NOMO-1 (cell line): ENCODE results near the gene FAM174C.

Experiments used
- DNase-seq, 2 experiments: peaks; one replicate each; lab custom pipeline; 2025; ENCODE audit not compliant: unreplicated experiment in 2 of 2; lab: John Stamatoyannopoulos, UW

FAM174C gene

GRCh38 chr19:1271528-1272422, 3.6 kb upstream of the FAM174C start:
- DNase-seq, result no peak

DNA sequence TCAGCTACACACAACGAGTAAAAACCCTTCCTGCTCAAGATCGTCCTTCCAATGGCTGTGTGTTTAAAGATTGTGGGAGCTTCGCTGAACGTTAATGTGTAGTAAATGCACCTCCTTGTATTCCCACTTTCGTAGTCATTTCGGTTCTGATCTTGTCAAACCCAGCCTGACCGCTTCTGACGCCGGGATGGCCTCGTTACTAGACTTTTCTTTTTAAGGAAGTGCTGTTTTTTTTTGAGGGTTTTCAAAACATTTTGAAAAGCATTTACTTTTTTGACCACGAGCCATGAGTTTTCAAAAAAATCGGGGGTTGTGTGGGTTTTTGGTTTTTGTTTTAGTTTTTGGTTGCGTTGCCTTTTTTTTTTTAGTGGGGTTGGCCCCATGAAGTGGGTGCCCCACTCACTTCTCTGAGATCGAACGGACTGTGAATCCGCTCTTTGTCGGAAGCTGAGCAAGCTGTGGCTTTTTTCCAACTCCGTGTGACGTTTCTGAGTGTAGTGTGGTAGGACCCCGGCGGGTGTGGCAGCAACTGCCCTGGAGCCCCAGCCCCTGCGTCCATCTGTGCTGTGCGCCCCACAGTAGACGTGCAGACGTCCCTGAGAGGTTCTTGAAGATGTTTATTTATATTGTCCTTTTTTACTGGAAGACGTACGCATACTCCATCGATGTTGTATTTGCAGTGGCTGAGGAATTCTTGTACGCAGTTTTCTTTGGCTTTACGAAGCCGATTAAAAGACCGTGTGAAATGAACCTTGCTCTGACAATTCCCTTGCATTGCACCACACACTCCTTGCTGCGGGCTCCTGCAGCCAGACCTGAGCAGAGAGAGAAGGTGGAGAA, 2.7 kb upstream of the FAM174C start:
- DNase-seq, result no peak

DNA sequence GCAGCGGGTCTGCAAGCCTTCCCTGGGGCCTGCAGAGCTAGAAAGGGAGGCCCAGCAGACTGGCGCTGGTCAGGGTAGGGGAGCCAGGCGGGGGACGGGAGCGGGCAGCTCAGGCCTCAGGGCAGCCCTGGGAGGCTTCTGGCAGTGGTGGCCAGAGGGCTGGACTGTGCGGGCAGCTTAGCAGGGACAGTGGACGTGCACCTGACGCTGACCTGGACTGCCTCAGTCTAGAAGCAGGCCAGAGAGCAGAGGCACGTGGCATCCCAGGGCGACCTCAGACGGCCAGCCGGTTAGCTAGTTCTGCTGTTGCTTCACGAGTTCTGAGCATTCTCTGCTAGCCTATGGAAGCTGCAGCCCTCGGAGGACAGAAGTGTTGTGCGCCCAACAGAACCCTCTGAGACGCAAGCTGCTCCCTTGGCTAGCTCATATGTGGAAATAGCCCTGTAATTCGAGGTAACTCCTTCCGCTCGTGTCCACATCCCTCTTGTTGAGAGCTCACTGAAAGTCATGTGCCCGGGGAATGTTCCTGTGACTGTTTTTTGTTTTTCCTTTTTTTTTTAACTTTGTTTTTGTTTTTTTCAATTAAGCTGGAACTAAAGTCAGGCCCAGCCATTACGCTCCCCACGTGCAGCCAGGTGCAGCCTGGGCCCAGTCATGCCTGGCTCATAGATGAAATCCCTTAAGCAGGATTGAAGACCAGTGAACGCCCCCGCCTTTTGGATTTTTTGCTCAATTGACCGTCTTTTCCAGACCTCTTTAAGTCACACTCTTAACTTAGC, 1.9 kb upstream of the FAM174C start:
- no peak for DNase-seq

GRCh38 chr19:1274081-1274851, 1.1 kb upstream of the FAM174C start:
- DNase-seq, result no peak

DNA sequence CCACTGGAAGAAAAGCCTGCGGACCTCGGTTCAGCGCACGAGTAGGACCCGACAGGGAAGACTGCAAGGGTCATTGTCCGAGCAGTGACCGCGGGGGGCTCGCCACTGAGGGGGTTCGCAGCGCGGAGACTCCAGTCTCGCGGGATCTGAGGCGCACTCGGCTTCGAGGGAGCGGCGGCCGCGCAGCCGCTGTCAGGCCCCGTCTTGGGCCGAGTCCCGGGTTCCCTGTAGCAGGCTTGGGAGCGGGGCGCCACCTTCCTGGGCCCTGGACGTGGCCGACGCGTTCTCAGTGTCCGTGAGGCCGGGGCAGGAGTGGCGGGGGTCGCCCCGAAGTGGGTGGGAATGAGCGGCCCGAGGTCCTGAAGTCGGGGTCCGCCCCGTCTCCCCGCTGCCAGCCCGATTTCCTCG, 474 bp upstream of the FAM174C start:
- no peak for DNase-seq

DNA sequence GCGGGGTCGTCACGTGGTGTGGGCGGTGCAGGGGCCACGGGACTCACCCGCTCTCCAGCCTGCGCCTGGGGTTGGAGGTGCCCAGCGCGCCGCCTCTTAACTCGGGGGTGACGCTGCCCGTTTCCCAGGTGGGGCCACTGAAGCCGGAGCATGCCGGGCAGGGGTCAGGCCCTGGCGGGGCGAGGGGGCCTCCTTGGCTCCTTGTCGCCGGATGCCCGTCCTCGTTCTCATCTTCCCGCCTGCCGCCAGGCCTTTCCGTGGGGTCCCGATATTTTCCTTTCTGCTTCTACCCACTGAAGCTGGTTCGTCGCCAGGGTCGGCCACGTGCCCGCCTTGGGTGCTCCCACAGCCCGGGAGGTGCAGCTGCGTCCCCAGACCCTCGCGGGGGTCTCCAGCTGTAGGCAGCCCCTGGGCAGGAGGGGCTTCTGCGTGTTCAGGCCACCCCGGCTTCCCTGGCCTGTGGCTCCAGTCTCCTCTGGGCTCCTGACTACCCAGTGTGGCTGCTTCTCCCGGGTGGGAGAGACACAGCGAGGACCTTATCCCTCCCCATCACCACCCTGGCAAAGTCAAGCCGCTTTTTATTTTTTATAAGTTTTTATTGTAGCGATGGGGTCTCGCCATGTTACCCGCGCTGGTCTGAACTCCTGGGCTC, 772 bp downstream of the FAM174C start:
- no peak for DNase-seq

DNA sequence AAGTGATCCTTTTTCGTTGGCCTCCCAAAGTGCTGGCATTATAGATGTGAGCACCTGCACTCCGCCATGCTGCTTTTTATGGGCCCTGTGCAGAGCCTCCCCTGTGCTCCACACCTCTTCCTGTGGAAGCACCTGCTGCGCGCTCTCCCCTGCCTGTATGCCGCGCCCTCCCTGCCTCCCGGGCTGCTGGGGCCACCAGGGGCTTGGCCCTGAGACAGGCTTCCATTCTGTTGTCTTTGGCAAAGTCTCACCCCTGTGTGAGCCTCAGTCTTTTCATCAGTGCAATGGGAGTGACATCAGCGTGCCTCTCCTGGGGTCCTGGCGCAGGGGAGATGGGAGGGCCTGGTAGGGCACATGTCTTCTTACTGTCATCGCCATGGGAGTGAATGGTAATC, 1.3 kb downstream of the FAM174C start:
- no peak for DNase-seq

- DNase-seq, result no peak
Measured at GRCh38 chr19:1277061-1277460, 1.7 kb downstream of the FAM174C start.

DNA sequence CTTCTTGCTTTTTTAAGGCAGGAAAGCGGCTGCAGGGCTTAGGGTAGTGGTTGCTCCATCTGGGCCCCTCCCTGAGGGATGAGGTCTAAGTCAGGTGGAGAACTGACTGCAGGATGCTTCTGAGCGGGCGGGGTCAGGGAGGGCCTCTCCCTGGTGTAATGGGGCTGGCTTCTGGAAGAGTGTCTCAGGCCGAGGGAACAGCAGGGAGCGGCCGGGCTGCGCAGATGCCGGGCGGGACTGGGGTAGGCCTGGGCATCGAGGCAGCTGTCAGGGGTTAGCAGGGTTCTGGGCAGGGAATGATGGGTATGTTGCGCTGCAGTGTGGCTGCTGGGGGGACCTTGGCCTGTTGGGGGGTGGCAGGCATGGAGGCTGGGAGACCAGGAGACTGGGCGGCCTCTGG, 2.7 kb downstream of the FAM174C start:
- no peak for DNase-seq

DNA sequence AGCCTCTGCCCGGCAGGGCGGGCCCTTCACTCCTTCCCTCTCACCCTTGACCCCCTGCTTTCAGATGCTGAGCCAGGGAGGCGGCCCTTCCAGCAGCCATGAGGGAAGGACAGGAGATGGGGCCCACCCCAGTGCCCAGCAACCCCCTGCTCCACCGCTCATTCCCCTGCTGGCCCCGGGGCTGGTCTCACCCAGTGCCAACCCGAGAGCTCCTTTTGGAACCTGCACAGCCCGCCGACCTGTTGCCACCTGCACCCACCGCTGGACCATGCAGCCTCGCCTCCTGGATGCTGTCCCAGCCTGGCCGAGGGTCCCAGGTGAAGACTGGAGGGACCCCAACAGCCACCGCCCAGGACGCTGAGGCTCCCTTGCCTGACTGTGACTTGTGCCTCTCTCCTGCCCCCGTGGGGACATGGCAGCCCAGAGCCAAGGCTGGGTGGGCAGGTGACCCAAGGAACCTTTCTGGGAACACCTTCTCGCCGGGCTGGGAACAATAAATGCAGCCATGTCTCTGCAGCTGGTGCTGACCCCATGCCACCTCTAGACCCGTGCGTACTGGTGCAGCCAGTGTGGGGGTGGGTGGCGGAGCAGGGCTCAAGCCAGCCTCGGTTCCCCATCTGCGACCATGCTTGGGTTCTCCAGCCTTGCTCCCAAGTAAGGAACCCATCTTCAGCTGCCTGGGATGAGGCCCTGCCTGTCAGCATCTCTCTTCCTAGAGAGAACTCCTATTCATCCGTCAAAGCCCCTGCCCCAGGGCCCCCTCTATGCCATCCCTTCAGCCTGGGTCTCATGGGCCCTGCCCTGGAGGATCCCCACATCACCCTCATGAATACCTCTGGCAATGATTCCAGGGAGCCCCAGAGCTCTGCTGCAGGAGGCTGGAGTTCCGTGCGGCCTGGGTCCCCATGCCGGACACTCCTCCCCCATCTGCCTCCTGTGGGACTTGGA, 3.7 kb downstream of the FAM174C start:
- no peak for DNase-seq

GRCh38 chr19:1279782-1280341, 4.5 kb downstream of the FAM174C start:
- DNase-seq, result peak; percentile 69 to 70

DNA sequence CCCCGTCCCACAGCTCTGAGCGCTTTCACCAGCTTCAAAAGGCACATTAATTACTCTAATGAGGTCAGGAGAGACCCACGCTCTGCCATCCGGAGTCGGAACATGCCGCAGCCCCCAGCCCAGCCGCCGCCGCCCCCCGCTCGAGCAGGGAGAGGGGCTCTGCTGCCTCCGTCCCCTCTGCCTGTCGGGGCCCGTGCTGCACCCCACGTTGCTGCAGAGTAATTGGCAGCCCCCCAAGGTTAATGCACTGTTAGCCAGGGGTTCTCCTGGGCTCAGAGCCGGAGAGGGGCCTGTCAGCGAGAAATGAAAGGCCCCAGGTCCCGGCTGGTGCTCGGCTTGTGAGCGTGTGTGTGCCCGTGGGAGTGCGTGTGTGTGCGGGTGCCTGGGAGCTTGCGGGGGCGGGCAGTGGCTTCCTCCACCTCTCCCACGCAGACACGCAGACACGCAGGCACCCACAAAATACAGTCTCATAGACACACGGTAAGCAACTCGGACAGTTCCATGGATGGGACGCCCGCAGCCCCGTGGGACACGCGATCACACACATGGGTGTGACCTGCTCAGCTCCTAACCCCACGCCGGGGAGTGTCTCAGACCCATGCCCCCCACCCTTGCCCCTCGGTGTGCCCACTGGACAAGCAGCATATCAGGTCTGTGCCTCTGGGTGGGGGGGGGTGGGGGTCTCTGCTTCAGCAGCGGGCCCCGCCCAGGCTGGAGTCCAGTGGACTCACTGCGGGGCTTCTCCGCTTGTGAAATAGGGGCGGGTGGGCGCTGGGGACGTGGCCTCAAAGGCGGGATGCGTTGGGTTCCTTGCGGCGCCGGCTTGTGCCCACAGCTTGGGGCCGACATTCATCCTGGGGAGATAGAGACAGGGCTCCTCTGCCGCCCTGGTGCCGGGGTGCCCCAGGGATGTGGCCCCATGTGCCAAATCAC, 5.6 kb downstream of the FAM174C start:
- no peak for DNase-seq

DNA sequence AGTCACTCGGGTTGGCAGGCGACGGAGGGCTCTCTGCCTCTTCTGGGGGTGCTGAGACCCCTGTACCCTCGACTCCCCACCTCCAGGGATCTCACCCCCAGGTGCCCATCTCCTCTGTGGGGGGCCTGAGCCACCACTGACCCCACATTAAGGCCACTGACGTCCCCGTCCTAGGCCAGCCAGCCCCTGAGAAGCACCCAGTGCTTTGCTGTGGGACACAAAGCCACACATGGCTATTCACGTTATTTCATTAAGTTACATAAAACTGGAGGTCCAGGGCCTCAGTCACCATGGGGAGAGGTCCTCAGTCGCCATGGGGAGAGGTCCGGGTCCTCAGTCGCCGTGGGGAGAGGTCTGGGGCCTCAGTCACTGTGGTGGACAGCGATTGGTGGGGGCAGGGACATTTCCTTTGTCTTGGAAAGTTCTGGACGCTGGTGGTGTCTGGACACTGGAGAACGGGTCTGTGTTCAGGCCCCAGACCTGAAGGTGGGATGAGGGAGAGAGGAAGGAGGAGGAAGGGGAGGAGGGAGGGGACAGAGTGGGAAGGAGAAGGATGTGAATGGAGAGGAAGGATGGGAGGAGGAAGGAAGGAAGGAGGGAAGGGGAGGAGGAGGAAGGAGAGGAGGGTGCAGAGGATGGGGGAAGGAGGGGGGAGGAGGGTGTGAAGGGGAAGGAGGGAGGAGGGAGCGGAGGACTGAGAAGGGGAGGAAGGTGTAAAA, 6.4 kb downstream of the FAM174C start:
- DNase-seq, result no peak

- no peak for DNase-seq
Measured at GRCh38 chr19:1282588-1283206, 7.4 kb downstream of the FAM174C start.

DNA sequence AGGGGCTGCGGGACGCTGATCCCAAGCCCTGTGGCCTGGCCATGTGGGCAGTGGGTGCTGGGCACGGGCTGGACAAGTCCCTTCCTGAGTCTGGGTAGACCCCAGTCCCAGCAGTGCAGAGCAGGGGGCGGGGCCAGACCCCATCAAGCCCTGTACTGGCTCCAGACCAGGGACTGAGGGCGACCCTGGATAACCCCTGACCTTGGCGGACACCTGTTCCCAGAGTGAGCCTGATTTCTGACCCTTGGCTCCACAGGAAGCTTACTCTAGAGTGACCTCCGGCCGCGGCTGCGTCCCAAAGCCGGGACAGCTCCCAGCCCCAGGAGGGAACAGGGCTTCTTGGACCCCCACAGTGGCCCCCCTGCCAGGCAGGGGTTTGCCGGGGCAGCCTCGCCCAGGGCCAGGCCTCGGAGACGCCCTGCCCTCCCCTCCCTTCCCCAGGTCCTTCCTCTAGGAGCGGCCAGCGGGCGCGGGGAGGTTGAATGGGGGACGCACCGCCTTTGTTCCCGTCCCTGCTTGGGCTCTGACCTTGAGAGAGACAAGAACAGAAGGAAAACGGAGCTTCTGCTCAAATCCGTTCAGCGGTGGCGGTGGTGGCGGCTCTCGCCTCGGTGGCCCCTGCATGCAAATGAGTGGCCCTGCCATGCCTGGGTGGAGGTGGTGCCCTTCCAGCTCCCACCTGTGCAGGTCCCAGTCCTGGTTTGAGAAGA, 8.0 kb downstream of the FAM174C start:
- no peak for DNase-seq

DNA sequence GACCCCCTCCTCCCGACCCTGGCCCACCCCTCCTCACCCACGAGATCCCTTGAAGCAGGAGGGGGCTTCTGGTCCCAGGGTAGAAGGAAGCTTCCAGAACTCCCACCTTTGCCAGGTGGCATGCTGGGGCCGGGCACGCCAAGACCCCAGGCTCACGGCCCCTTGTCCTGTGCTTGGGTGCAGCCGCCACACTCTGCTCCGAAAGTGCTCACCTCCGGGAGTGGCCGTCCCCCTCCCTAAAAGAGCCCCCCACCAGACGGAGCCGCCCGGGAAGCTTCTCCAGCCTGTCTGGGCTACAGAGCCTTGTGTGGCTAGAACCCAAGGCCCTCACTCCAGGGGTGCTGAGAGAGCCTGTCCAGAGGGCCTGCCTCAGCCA, 8.6 kb downstream of the FAM174C start:
- no peak for DNase-seq
